T-helper 2 cell treated with Interferon-gamma antibody and Interleukin-4, amounts not matched to agents 5 μg/mL and 100 μg/mL, for 36 hours (primary cell): ENCODE measurements around the gene INAVA.
A peak's percentile ranks its signal among the peaks of the same experiment; 100 is the strongest.

ENCODE experiments used
- DNase-seq: peaks from one replicate; pipeline ENCODE4 v3.0.0; 2021; ENCODE audit warnings: low spot score
- H3K27ac Mint-ChIP-seq: one replicate; pipeline ENCODE4 v1.8.0; 2021; ENCODE audit warnings: mild to moderate bottlenecking, mixed read lengths
- H3K27me3 Mint-ChIP-seq: one replicate; pipeline ENCODE4 v1.8.0; 2021; ENCODE audit warnings: low read depth, mixed read lengths
- H3K36me3 Mint-ChIP-seq: one replicate; pipeline ENCODE4 v1.8.0; 2021; ENCODE audit warnings: low read depth, mixed read lengths
- H3K4me1 Mint-ChIP-seq: one replicate; pipeline ENCODE4 v1.8.0; 2021; ENCODE audit warnings: low read depth, mixed read lengths
- H3K4me3 Mint-ChIP-seq: one replicate; pipeline ENCODE4 v1.8.0; 2022; ENCODE audit warnings: mild to moderate bottlenecking, moderate library complexity, mixed read lengths
- H3K9me3 Mint-ChIP-seq: one replicate; pipeline ENCODE4 v1.8.0; 2021; ENCODE audit warnings: mixed read lengths

Gene INAVA, protein sequence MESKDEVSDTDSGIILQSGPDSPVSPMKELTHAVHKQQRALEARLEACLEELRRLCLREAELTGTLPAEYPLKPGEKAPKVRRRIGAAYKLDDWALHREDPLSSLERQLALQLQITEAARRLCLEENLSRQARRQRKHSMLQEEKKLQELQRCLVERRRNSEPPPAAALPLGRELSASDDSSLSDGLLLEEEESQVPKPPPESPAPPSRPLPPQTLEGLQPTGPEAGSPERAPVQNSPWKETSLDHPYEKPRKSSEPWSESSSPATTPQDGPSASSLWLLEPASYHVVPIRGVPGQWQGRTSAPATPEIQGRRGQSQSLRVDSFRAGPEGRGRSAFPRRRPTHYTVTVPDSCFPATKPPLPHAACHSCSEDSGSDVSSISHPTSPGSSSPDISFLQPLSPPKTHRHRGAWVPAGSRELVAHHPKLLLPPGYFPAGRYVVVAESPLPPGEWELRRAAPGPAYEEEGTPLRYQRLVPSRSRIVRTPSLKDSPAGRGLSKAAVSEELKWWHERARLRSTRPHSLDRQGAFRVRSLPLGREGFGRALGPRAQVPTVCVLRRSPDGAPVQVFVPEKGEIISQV

GRCh38 chr1:200894712-200895442 is at the start of gene INAVA:
Gene INAVA, plus strand, starts transcription at chr1:200894900. Its CDS starts 3,501 bp downstream, at chr1:200898401.
- no peak within 1 kb of the TSS for H3K27ac Mint-ChIP-seq
- H3K27me3 Mint-ChIP-seq = peaks cover 54% of the 10 kb centered on the region
- H3K4me1 Mint-ChIP-seq = peaks cover 4% of the 10 kb centered on the region
- no peak within 1 kb of the TSS for H3K4me3 Mint-ChIP-seq
- no peak for DNase-seq
- no peaks in the 10 kb centered on the region for H3K36me3 Mint-ChIP-seq
- no peaks in the 10 kb centered on the region for H3K9me3 Mint-ChIP-seq

DNA sequence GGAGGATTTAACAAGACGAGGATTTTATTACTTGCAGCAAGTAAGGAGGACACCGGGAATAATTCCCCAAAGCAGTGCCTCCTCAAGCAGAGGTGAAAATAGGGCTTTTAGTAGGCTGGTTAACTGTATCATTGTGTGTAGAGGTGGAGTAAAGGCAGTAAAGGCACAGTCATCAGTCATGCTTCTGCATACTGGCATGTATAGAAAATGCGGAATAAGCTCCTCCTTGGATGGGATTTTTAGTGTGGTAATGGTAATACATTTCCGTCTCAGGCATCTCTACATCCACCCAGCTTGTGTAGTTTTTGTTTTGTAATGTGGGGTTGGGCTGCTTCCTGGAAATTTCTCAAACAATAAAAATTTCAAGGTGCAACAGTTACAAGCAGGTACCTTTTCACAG is 49.3 kb upstream of the INAVA start:
- Mint-ChIP-seq H3K27me3 (peaks cover 40% of the 10 kb centered on the region), H3K4me3 (no peak overlapping the region), H3K36me3 (no peaks in the 10 kb centered on the region), H3K27ac (no peak overlapping the region), H3K4me1 (no peaks in the 10 kb centered on the region), H3K9me3 (no peaks in the 10 kb centered on the region)
- no peak for DNase-seq

DNA sequence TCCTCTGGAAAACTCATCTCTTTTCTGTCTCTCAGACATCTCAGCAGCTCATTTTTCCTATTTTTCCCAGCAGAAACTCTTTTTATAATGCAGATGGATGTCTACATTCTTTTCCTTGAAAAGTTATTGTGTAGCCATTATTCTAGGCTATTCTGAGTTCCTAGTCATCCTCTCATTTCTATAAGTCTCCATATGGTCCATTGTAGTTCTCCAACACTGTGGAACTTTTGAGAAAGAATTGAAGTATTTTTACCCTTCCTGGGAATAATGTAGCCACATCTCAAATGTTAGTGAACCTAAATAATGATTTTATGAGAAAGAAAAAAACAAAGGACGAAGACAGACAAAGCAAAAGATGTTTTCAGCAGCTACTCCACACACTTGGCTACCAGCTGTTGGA is 48.3 kb upstream of the INAVA start:
- Mint-ChIP-seq H3K27me3 (peaks cover 42% of the 10 kb centered on the region), H3K4me1 (no peaks in the 10 kb centered on the region), H3K27ac (no peak overlapping the region), H3K36me3 (no peaks in the 10 kb centered on the region), H3K4me3 (no peak overlapping the region), H3K9me3 (no peaks in the 10 kb centered on the region)
- DNase-seq = no peak

DNA sequence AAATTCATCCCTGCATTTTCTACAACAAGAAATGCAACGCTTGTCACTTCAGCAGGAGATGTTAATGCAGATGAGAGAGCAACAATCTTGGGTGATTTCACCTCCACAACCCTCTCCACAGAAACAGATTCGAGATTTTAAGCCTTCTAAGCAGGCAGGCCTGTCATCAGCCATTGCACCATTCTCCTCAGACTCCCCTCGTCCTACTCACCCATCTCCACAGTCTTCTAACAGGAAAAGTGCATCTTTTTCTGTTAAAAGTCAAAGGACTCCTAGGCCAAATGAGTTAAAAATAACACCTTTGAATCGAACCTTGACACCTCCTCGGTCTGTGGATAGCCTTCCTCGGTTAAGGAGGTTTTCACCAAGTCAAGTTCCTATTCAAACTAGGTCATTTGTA is 45.3 kb upstream of the INAVA start:
- Mint-ChIP-seq H3K9me3 (no peaks in the 10 kb centered on the region), H3K4me3 (no peak overlapping the region), H3K27ac (no peak overlapping the region), H3K4me1 (no peaks in the 10 kb centered on the region), H3K36me3 (no peaks in the 10 kb centered on the region), H3K27me3 (peaks cover 43% of the 10 kb centered on the region)
- no peak for DNase-seq

GRCh38 chr1:200850554-200850953 is 44.1 kb upstream of the INAVA start:
- Mint-ChIP-seq H3K27me3 (peaks cover 43% of the 10 kb centered on the region), H3K4me3 (no peak overlapping the region), H3K27ac (no peak overlapping the region)

GRCh38 chr1:200856716-200857357 is 37.9 kb upstream of the INAVA start:
- Mint-ChIP-seq H3K36me3 (no peaks in the 10 kb centered on the region), H3K27ac (no peak overlapping the region), H3K4me1 (no peaks in the 10 kb centered on the region), H3K9me3 (no peaks in the 10 kb centered on the region), H3K4me3 (no peak overlapping the region), H3K27me3 (peaks cover 18% of the 10 kb centered on the region)
- DNase-seq = no peak

More at GRCh38 chr1:200850554-200850953, 44.1 kb upstream of the INAVA start:
- no peaks in the 10 kb centered on the region for H3K4me1 Mint-ChIP-seq
- H3K36me3 Mint-ChIP-seq = no peaks in the 10 kb centered on the region
- DNase-seq = no peak
- no peaks in the 10 kb centered on the region for H3K9me3 Mint-ChIP-seq

GRCh38 chr1:200857804-200858203 is 36.9 kb upstream of the INAVA start:
- Mint-ChIP-seq H3K4me1 (peaks cover 5% of the 10 kb centered on the region), H3K27me3 (peaks cover 23% of the 10 kb centered on the region), H3K9me3 (no peaks in the 10 kb centered on the region), H3K27ac (no peak overlapping the region), H3K36me3 (no peaks in the 10 kb centered on the region), H3K4me3 (no peak overlapping the region)
- no peak for DNase-seq

- H3K27ac Mint-ChIP-seq = no peak overlapping the region
- DNase-seq = no peak
- peaks cover 11% of the 10 kb centered on the region for H3K4me1 Mint-ChIP-seq
- H3K9me3 Mint-ChIP-seq = no peaks in the 10 kb centered on the region
- no peak overlapping the region for H3K4me3 Mint-ChIP-seq
- peaks cover 36% of the 10 kb centered on the region for H3K27me3 Mint-ChIP-seq
- no peaks in the 10 kb centered on the region for H3K36me3 Mint-ChIP-seq
Measured at GRCh38 chr1:200861937-200862647, 32.6 kb upstream of the INAVA start.

- no peaks in the 10 kb centered on the region for H3K9me3 Mint-ChIP-seq
- no peak overlapping the region for H3K27ac Mint-ChIP-seq
- peaks cover 42% of the 10 kb centered on the region for H3K27me3 Mint-ChIP-seq
- DNase-seq = no peak
- peaks cover 16% of the 10 kb centered on the region for H3K4me1 Mint-ChIP-seq
- no peaks in the 10 kb centered on the region for H3K36me3 Mint-ChIP-seq
- no peak overlapping the region for H3K4me3 Mint-ChIP-seq
Measured at GRCh38 chr1:200862713-200863415, 31.8 kb upstream of the INAVA start.

- H3K4me3 Mint-ChIP-seq = no peak overlapping the region
- H3K27me3 Mint-ChIP-seq = peaks cover 45% of the 10 kb centered on the region
- DNase-seq = no peak
- H3K27ac Mint-ChIP-seq = no peak overlapping the region
- H3K4me1 Mint-ChIP-seq = peaks cover 22% of the 10 kb centered on the region
- no peaks in the 10 kb centered on the region for H3K36me3 Mint-ChIP-seq
- H3K9me3 Mint-ChIP-seq = no peaks in the 10 kb centered on the region
Measured at GRCh38 chr1:200866116-200866515, 28.6 kb upstream of the INAVA start.

- no peaks in the 10 kb centered on the region for H3K9me3 Mint-ChIP-seq
- H3K4me3 Mint-ChIP-seq = no peak overlapping the region
- no peaks in the 10 kb centered on the region for H3K36me3 Mint-ChIP-seq
- peaks cover 22% of the 10 kb centered on the region for H3K4me1 Mint-ChIP-seq
- peaks cover 49% of the 10 kb centered on the region for H3K27me3 Mint-ChIP-seq
- DNase-seq = peak; percentile 66
- H3K27ac Mint-ChIP-seq = no peak overlapping the region
Measured at GRCh38 chr1:200866521-200866920, 28.2 kb upstream of the INAVA start.

GRCh38 chr1:200867018-200867811 is 27.5 kb upstream of the INAVA start:
- no peak overlapping the region for H3K4me3 Mint-ChIP-seq
- DNase-seq = no peak
- peaks cover 19% of the 10 kb centered on the region for H3K4me1 Mint-ChIP-seq
- no peak overlapping the region for H3K27ac Mint-ChIP-seq
- H3K27me3 Mint-ChIP-seq = peaks cover 53% of the 10 kb centered on the region
- H3K9me3 Mint-ChIP-seq = no peaks in the 10 kb centered on the region
- no peaks in the 10 kb centered on the region for H3K36me3 Mint-ChIP-seq
